DMS53 treated with DMSO at 0.1 percent for 48 hours (cell line): ENCODE results near the gene DPEP1.
"Not testable (repeated sequence)": the region's sequence is repeated elsewhere in the genome, so short reads cannot be mapped to it uniquely, and the experiment has no call there.

Source experiments
- DNase-seq: peaks from one replicate; lab custom pipeline; 2025; ENCODE audit not compliant: unreplicated experiment; lab: John Stamatoyannopoulos, UW

The DPEP1 gene

GRCh38 chr16:89577055-89577759 is 36.2 kb upstream of the DPEP1 start:
- DNase-seq, result no peak

DNA sequence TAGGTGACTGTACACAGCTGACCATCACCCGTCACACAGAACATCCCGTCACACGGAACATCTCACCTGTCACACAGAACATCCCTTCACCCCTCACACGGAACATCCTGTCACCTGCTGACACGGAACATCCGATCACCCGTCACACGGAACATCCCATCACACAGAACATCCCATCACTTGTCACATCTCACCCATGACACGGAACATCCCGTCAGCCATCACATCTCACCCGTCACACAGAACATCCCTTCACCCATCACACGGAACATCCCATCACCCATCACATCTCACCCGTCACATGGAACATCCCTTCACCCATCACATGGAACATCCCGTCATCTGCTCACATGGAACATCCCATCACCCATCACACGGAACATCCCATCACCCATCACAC is 34.1 kb upstream of the DPEP1 start:
- no peak for DNase-seq

- DNase-seq, result no peak
Measured at GRCh38 chr16:89581045-89581695, 32.3 kb upstream of the DPEP1 start.

DNA sequence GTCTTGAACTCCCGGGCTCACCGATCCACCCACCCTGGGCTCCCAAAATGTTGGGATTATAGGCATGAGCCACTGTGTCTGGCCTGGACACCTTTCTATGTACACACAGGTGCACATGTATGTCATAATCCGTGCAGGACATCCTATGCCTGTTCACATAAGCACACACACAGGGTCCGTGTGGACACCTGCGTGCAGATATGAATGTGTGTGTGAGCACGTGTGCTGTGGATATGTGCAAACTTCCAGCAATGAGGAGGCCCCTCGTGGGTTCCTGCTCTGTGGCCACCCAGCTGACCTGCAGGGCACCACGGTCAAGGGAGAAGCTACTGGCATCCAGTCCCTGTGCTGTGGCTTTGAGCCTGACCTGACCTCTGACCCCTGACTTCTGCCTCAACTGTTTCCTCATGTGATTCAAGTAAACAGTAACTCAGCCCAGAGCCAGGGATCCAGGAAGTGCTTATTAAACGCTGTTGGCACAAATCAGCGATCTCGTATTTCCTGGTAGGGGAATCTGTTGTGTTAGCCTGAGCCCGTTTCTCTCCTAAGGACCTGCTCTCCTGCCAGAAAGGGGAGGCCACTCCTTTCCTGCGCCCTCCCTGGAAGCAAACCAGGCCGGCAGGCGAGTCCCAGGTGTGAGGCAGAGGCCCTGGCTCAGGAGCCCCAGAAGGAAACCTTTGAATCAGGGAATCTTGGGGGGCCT is 31.4 kb upstream of the DPEP1 start:
- DNase-seq, result peak; percentile 37

- DNase-seq, result no peak
Measured at GRCh38 chr16:89582614-89583196, 30.7 kb upstream of the DPEP1 start.

DNA sequence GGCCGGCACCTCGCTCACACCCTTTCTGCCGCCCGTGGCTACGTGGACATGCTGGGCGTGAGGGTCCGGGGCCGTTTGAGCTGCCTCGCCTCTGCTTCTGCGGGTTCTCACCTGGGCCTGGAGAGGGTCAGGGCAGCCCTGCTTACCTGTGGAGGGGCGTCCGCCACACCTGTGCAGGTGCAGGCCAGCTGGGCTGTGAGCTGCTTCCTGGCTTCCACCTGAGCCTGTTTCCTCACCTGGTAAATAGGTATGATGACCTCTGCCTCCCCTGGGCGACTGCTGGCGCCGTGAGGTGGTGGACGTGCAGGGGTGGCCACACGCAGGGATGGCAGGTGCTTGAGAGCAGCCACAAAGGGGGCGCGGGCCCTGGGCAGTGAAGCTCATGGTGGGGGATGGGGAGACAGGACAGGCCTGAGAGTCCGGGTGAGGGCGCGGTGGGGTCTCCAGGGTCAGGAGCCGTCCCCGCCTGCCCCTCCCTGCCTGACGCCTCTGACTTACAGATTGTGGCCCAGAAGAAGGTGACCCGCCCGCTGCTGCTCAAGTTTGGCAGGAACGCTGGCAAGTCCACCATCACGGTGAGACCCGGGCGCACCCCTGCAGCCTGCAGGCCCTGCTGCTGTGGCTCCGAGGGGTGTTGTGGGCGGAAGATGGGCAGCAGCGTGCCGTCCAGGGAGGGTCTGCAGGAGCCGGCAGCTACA is 30.1 kb upstream of the DPEP1 start:
- no peak for DNase-seq

DNA sequence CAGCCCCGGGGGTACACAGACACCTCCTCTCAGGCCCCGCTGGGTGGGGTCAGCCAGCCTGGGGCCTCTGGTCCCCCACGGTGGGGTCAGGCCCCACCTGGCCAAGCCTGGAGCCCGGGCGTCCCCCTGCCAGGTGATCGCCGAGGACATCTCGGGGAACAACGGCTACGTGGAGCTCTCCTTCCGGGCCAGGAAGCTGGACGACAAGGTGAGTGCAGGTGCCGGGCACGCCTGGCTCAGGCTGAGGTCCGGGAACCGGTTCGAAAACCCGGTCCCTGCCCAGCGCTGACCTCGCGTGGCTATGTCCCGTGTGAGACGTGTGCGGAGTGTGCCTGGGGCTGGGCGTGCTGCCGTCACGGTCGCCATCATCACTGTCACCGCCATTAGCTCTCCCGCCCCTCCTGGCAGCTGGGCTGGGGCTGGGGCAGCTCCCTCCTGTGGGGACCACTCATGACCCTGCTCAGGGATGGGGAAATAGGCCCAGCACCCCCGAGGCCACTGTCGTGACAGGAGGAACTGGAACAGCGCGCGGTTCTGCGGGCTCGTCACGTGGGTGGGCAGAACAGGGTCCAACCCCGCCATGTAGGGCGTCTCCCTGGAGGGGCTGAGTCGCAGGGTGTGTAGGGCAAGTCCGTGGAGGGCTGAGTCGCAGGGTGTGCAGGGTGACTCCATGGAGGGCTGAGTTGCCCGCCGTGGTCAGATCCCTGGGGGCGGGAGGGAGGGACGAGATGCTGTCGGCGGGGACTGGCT is 29.4 kb upstream of the DPEP1 start:
- no peak for DNase-seq

GRCh38 chr16:89584768-89585549 is 28.5 kb upstream of the DPEP1 start:
- DNase-seq, result no peak

GRCh38 chr16:89586218-89586617 is 27.2 kb upstream of the DPEP1 start:
- DNase-seq, result no peak

GRCh38 chr16:89586853-89587252 is 26.6 kb upstream of the DPEP1 start:
- no peak for DNase-seq

DNA sequence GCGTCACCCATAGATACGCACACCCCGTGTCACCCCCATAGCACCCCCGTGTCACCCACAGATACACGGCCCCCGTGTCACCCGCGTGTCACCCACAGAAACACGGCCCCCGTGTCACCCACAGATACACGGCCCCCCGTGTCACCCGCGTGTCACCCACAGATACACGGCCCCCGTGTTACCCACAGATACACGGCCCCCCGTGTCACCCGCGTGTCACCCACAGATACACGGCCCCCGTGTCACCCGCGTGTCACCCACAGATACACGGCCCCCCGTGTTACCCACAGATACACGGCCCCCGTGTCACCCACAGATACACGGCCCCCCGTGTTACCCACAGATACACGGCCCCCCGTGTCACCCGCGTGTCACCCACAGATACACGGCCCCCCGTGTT is 25.8 kb upstream of the DPEP1 start:
- DNase-seq, result not testable (repeated sequence)

DNA sequence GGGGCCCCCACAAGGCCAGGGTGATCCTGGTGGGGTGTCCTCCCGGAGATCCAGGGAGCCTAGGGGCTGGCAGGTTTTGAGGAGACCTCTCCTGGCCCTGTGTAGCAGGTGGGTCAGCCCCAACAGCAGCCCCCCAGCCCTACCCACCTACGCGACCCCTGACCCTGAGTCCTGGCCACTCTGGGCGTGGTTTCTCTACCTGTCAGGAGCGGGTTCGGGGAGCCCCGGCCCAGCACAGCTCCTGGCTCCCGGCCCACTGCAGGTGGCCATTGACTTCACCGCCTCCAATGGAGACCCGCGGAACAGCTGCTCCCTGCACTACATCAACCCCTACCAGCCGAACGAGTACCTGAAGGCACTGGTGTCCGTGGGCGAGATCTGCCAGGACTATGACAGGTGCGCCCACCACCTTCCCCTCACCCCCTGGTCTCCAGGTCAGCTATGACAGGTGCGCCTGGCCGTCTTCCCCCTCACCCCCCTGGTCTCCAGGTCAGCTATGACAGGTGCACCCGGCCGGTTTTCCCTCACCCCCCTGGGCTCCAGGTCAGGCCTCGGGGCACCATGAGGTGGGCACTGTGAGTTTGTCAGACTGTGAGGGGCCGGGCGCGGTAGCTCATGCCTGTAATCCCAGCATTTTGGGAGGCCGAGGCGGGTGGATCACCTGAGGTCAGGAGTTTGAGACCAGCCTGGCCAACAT is 24.9 kb upstream of the DPEP1 start:
- DNase-seq, result no peak

DNA sequence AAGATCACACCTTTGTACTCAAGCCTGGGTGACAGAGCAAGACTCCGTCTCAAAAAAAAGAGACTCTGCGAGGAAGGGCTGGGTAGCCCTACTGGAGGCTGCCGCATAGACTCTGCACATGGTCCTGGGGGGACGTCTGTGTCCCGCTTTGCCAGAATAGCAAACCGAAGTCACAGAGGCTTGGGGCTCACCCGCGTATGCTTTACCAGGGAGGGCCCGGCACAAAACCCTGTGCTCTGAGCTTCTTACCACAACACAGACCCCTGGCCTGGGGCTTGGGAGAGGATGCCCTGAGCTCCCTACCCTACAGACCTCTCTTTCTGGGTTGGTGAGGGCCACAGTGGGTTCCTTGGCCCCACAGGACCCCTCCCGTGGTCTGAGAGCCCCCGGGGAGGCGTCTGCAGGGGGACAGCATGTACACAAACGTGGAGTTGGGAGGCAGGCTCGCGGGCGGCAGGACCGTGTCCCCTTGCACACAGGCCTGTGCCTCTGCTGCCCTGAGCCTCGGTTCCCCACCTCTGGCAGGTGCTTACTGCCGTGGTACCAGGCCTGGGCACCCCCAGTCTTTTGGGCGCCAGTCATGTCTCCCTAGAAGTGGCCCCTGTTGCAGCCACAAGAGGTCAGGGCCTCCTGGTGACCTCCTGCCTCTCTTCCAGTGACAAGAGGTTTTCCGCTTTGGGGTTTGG is 24.1 kb upstream of the DPEP1 start:
- DNase-seq, result no peak

DNA sequence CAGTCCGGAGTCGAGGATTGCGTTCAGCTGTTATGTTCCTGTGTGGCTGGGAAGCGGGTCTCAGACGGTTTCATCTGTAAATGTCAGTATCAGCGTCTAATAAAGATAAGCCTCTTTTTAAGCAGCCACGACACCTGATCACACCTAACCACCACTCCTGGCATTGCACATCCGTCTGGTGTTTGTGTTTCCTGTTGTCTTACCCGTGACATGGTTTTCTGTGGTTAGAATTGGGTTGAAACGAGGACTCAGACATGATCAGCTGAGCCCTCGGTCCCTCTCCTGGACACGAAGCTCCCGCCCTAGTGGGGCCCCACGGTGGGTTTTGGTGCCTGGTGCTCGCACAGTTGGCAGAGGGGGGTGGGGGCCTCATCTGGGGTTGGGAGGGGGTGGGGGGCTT is 19.6 kb upstream of the DPEP1 start:
- DNase-seq, result no peak

GRCh38 chr16:89595330-89596060 is 17.9 kb upstream of the DPEP1 start:
- no peak for DNase-seq

DNA sequence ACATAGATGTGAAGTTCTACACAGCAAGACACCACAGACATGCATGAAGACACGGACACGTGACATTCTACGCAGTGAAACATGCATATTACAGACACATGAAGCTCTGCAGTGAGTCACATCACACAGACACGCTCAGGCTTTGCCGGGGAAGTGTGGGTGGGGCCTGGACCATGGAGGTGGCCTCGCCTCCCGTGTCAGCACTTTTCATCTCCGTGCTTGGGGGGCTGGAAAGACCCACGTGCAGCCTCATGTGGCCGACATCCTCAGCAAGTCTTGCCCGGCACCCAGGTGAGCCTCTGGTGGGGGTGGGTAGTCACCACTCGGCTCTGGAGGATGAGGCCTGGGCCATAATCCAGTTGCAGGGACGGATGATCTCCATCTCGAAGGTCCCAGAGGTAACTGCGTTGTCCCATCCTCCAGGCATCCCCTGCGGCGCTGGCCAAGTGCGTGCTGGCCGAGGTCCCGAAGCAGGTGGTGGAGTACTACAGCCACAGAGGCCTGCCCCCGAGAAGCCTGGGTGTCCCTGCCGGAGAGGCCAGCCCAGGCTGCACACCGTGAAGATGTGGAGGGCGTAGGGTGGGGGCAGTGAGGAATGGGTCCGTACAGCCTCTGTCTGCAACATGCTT is 17.3 kb upstream of the DPEP1 start:
- no peak for DNase-seq

GRCh38 chr16:89596957-89597649 is 16.3 kb upstream of the DPEP1 start:
- no peak for DNase-seq
